HG02973 (cell line): ENCODE measurements around the gene AQP1.

Source experiments
- ATAC-seq: cut with Tn5 transposase; IDR thresholded peaks from one replicate; pipeline ENCODE4 v1.9.1; 2021; ENCODE audit warnings: moderate library complexity; ENCODE audit not compliant: unreplicated experiment

The AQP1 gene

GRCh38 chr7:30918676-30919075 lies 7.0 kb downstream of the AQP1 start:
- no peak for ATAC-seq

- no peak for ATAC-seq
Observed at GRCh38 chr7:30920021-30920583, 8.4 kb downstream of the AQP1 start.

GRCh38 chr7:30920584-30921539 lies 9.2 kb downstream of the AQP1 start:
- no peak for ATAC-seq

GRCh38 chr7:30921540-30922401 lies 10.1 kb downstream of the AQP1 start:
- no peak for ATAC-seq

- no peak for ATAC-seq
Observed at GRCh38 chr7:30922596-30922995, 10.9 kb downstream of the AQP1 start.

GRCh38 chr7:30923009-30923773 lies 11.5 kb downstream of the AQP1 start:
- ATAC-seq, result no peak

- no peak for ATAC-seq
Observed at GRCh38 chr7:30923774-30924413, 12.2 kb downstream of the AQP1 start.

- no peak for ATAC-seq
Observed at GRCh38 chr7:30924624-30925023, 13.0 kb downstream of the AQP1 start.

- ATAC-seq, result no peak
Observed at GRCh38 chr7:30925117-30925516, 13.5 kb downstream of the AQP1 start.

- ATAC-seq, result no peak
Observed at GRCh38 chr7:30925913-30926312, 14.3 kb downstream of the AQP1 start.

GRCh38 chr7:30926313-30926712 lies 14.7 kb downstream of the AQP1 start:
- ATAC-seq, result no peak

- no peak for ATAC-seq
Observed at GRCh38 chr7:30927040-30927439, 15.4 kb downstream of the AQP1 start.

- no peak for ATAC-seq
Observed at GRCh38 chr7:30927559-30927958, 15.9 kb downstream of the AQP1 start.

GRCh38 chr7:30928254-30928872 lies 16.7 kb downstream of the AQP1 start:
- no peak for ATAC-seq

- ATAC-seq, result no peak
Observed at GRCh38 chr7:30929686-30930085, 18.0 kb downstream of the AQP1 start.

- no peak for ATAC-seq
Observed at GRCh38 chr7:30930621-30931020, 19.0 kb downstream of the AQP1 start.

GRCh38 chr7:30931161-30931928 lies 19.7 kb downstream of the AQP1 start:
- no peak for ATAC-seq

- ATAC-seq, result no peak
Observed at GRCh38 chr7:30931929-30932540, 20.4 kb downstream of the AQP1 start.

- ATAC-seq, result no peak
Observed at GRCh38 chr7:30932562-30932961, 20.9 kb downstream of the AQP1 start.
